ENCODE results near the gene RAB31. TPM values are rescaled to one million over a fixed set of nuclear protein-coding genes. Genes with fewer than 3 reads are reported as not detected.

Gene RAB31
- total and polyA plus RNA-seq, 2 of the 13 experiments (the other 11 are each of a cell fraction or from before 2014, with no cell fraction given) = 1.1 to 1.7 TPM

- ChIA-PET CTCF (ENCODE audit: low intra/inter-chr PET ratio, low total read pairs) (no interaction called here), POLR2A (interaction anchor here (0.7 to 1.4 kb wide), 5 partner anchors 9 to 231 kb away, joined by 3 to 5 read pairs (median 3); partner anchors contain the start of gene VAPA)
- ATAC-seq (peak; percentile 65), FAIRE-seq (peak; percentile 50), DNase-seq (ENCODE audit: low spot score) (peak; percentile 75)
- Histone ChIP-seq H3K27me3 (ENCODE audit: control insufficient read depth in 1 of 2, insufficient read depth in 2 of 2, low read length in 2 of 2) (no peaks in the 10 kb centered on the region; a peak in 1 of 5 replicates), H3K4me1 (ENCODE audit: insufficient read depth, low read length) (peaks cover 86% of the 10 kb centered on the region), H3K27ac (ENCODE audit: extremely low read length, insufficient read depth, low read length) (peak overlapping the region; percentile 49), H3K9ac (ENCODE audit: insufficient read depth, low read depth, low read length) (no peak overlapping the region), H2AFZ (ENCODE audit: low read length) (no peak overlapping the region), H3K9me3 (ENCODE audit: low read length) (no peaks in the 10 kb centered on the region), H3K79me2 (ENCODE audit: insufficient read depth, low read length) (no peaks in the 10 kb centered on the region), H4K20me1 (ENCODE audit: insufficient read depth, low read length) (no peaks in the 10 kb centered on the region), H3K36me3 (replicated peaks in 1 of 2; ENCODE audit: control insufficient read depth in 1 of 2, insufficient read depth in 2 of 2, low read length in 2 of 2) (no peaks in the 10 kb centered on the region), H3K4me2 (ENCODE audit: low read depth, low read length) (peak overlapping the region; percentile 56), H3K4me3 (replicated peaks in 1 of 3; ENCODE audit: insufficient read depth in 1 of 3, low read depth in 2 of 3, low read length in 3 of 3) (peak overlapping the region in 1 of 3 experiments; percentile 32; a peak in 2 of 6 replicates)
- WGBS (ENCODE audit: low lambda C conversion rate) = 0% methylated on average over 6 of the region's 9 CpGs
- in situ Hi-C loops (cut with HindIII; ENCODE audit: extremely low pct_ligation_motif_present, low pct_unique_long_range_greater_than_20kb) = loop anchor here (10.0 kb wide), 1 partner anchor 118 kb away; no protein-coding TSS in a partner anchor
- intact Hi-C loops (cut with micrococcal nuclease; ENCODE audit: unreplicated experiment) = loop anchor here (5.0 kb wide), 1 partner anchor 110 kb away; no protein-coding TSS in a partner anchor
- no TSS peak for BruUV-seq (replicated peaks)
- TF ChIP-seq NFE2L2 (IDR thresholded peaks at IDR 0.05; ENCODE audit: low read length) = no peak
- no peak for TF ChIP-seq TCF12 (IDR thresholded peaks at IDR 0.05)
- no peak for TF ChIP-seq TCF12 (CRISPR knock-in tag; IDR thresholded peaks at IDR 0.05)
- no peak for TF ChIP-seq MATR3 (CRISPR knock-in tag; IDR thresholded peaks at IDR 0.05)
- TF ChIP-seq SRSF1 (optimal IDR thresholded peaks at IDR 0.05; ENCODE audit: low read depth, low read length) = no peak
- no peak for TF ChIP-seq ZNF556 (CRISPR knock-in tag; IDR thresholded peaks at IDR 0.05; ENCODE audit: borderline replicate concordance)
- TF ChIP-seq, protein P1, sequence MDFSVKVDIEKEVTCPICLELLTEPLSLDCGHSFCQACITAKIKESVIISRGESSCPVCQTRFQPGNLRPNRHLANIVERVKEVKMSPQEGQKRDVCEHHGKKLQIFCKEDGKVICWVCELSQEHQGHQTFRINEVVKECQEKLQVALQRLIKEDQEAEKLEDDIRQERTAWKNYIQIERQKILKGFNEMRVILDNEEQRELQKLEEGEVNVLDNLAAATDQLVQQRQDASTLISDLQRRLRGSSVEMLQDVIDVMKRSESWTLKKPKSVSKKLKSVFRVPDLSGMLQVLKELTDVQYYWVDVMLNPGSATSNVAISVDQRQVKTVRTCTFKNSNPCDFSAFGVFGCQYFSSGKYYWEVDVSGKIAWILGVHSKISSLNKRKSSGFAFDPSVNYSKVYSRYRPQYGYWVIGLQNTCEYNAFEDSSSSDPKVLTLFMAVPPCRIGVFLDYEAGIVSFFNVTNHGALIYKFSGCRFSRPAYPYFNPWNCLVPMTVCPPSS (IDR thresholded peaks at IDR 0.05) = no peak
- TF ChIP-seq, protein P2, sequence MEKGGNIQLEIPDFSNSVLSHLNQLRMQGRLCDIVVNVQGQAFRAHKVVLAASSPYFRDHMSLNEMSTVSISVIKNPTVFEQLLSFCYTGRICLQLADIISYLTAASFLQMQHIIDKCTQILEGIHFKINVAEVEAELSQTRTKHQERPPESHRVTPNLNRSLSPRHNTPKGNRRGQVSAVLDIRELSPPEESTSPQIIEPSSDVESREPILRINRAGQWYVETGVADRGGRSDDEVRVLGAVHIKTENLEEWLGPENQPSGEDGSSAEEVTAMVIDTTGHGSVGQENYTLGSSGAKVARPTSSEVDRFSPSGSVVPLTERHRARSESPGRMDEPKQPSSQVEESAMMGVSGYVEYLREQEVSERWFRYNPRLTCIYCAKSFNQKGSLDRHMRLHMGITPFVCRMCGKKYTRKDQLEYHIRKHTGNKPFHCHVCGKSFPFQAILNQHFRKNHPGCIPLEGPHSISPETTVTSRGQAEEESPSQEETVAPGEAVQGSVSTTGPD (CRISPR knock-in tag; IDR thresholded peaks at IDR 0.05) = 0 out of 2 replicates have a peak, but pooled peaks have one; percentile 21
- TF ChIP-seq SP2 (CRISPR knock-in tag; IDR thresholded peaks at IDR 0.05) = no peak
- no peak for TF ChIP-seq HDAC6 (IDR thresholded peaks at IDR 0.05; ENCODE audit: low read depth, low read length)
- TF ChIP-seq SMARCE1 (IDR thresholded peaks at IDR 0.05; ENCODE audit: borderline replicate concordance) = no peak
- no peak for TF ChIP-seq FOXP1 (IDR thresholded peaks at IDR 0.05)
- TF ChIP-seq FOXP1 (CRISPR knock-in tag; IDR thresholded peaks at IDR 0.05) = peak; percentile 26; the same call in 1 of the 2 replicates
- TF ChIP-seq ETS1 (CRISPR knock-in tag; IDR thresholded peaks at IDR 0.05) = no peak
- TF ChIP-seq ZNF503 (CRISPR knock-in tag; IDR thresholded peaks at IDR 0.05) = no peak
- TF ChIP-seq FOXJ3 (CRISPR knock-in tag; IDR thresholded peaks at IDR 0.05; ENCODE audit: borderline replicate concordance) = no peak
- no peak for TF ChIP-seq CERS6 (CRISPR knock-in tag; IDR thresholded peaks at IDR 0.05)
Observed at GRCh38 chr18:9806905-9807304, 98.8 kb downstream of the RAB31 start.
